Kidney epithelial cell (primary cell): ENCODE results near the gene WDR7. TPM values are rescaled to one million over a fixed set of nuclear protein-coding genes. Genes with fewer than 3 reads are reported as not detected.

Experiments used
- DNase-seq: peaks from one replicate; pipeline ENCODE4 v3.0.0-alpha.2; 2010; ENCODE audit warnings: low read depth
- H3K27me3 ChIP-seq: 2 replicates; pipeline ENCODE4 v1.6.0; 2011; ENCODE audit warnings: low read length; ENCODE audit not compliant: control insufficient read depth, insufficient read depth
- H3K36me3 ChIP-seq: 2 replicates; pipeline ENCODE4 v1.5.1; 2011; ENCODE audit warnings: low read length; ENCODE audit not compliant: control insufficient read depth, insufficient read depth
- H3K4me3 ChIP-seq: 2 replicates; pipeline ENCODE4 v1.5.1; 2011; ENCODE audit warnings: low read depth, mild to moderate bottlenecking, control low read depth, low read length
- CTCF ChIP-seq: IDR thresholded peaks from 2 replicates; pipeline ENCODE4 v1.5.1; 2011; ENCODE audit warnings: mild to moderate bottlenecking, moderate library complexity, low read length, control low read depth, inconsistent platforms; ENCODE audit not compliant: insufficient read depth, poor library complexity, severe bottlenecking
- total RNA-seq: library from RNA; depleted of rRNA; stranded (reverse); fragments of >200 nt; gene quantifications from 2 replicates; pipeline ENCODE4 v1.2.3, GENCODE V29; 2015

WDR7 gene
- total RNA-seq, 1 donor from 2014 or later: 8.7 TPM

GRCh38 chr18:57014772-57015413, 363.7 kb downstream of the WDR7 start:
- H3K36me3 ChIP-seq: no peaks in the 10 kb centered on the region
- H3K4me3 ChIP-seq: no peak overlapping the region
- no peak for DNase-seq
- no peaks in the 10 kb centered on the region for H3K27me3 ChIP-seq
- TF ChIP-seq CTCF: no peak

GRCh38 chr18:57015451-57015850, 364.3 kb downstream of the WDR7 start:
- no peak for DNase-seq
- no peak for TF ChIP-seq CTCF
- no peaks in the 10 kb centered on the region for H3K36me3 ChIP-seq
- no peaks in the 10 kb centered on the region for H3K27me3 ChIP-seq
- no peak overlapping the region for H3K4me3 ChIP-seq

- Histone ChIP-seq H3K36me3 (no peaks in the 10 kb centered on the region), H3K4me3 (no peak overlapping the region), H3K27me3 (no peaks in the 10 kb centered on the region)
- DNase-seq: no peak
- no peak for TF ChIP-seq CTCF
Measured at GRCh38 chr18:57018845-57019244, 367.7 kb downstream of the WDR7 start.

- Histone ChIP-seq H3K27me3 (no peaks in the 10 kb centered on the region), H3K36me3 (no peaks in the 10 kb centered on the region), H3K4me3 (no peak overlapping the region)
- no peak for DNase-seq
- TF ChIP-seq CTCF: no peak
Measured at GRCh38 chr18:57022716-57023115, 371.6 kb downstream of the WDR7 start.

- Histone ChIP-seq H3K4me3 (no peak overlapping the region), H3K27me3 (no peaks in the 10 kb centered on the region), H3K36me3 (no peaks in the 10 kb centered on the region)
- no peak for TF ChIP-seq CTCF
- DNase-seq: peak; percentile 5
Measured at GRCh38 chr18:57023275-57023882, 372.2 kb downstream of the WDR7 start.

GRCh38 chr18:57025540-57025939, 374.4 kb downstream of the WDR7 start:
- no peaks in the 10 kb centered on the region for H3K36me3 ChIP-seq
- H3K27me3 ChIP-seq: no peaks in the 10 kb centered on the region
- no peak overlapping the region for H3K4me3 ChIP-seq
- TF ChIP-seq CTCF: no peak
- no peak for DNase-seq
